OCI-LY7 (cell line): Measurements from ENCODE around the gene TRPM3. TPM values are rescaled to one million over a fixed set of nuclear protein-coding genes. Genes with fewer than 3 reads are reported as not detected.

Experiments
- BruUV-seq: library from RNA; stranded (reverse); fragments of 400-500 nt; replicated peaks from 2 replicates; lab custom pipeline; 2021; lab: Mats Ljungman, UMichigan
- CTCF ChIA-PET: fragments of 300-600 bp; sonication (Branson Sonifier 250); formaldehyde crosslinking; loops from one replicate; lab custom pipeline; 2022; ENCODE audit warnings: antibody characterized with exemption; ENCODE audit not compliant: unreplicated experiment; lab: Charles Lee
- POLR2A ChIA-PET: fragments of 300-600 bp; sonication (Branson Sonifier 250); formaldehyde crosslinking; loops from one replicate; lab custom pipeline; 2022; ENCODE audit warnings: antibody characterized with exemption; lab: Charles Lee
- DNase-seq: peaks from one replicate; pipeline ENCODE4 v3.0.0-alpha.2; 2015; ENCODE audit warnings: low spot score
- H2AFZ ChIP-seq: fragments of 200-600 bp; sonication (generic), shearing (Covaris generic); 2 replicates; pipeline ENCODE4 v1.6.1; 2014; ENCODE audit warnings: mild to moderate bottlenecking, antibody characterized with exemption, low read length, moderate library complexity
- H3K27ac ChIP-seq: fragments of 200-600 bp; sonication (generic); 2 replicates; pipeline ENCODE4 v1.5.1; 2014; ENCODE audit warnings: mixed run types, low read depth, mild to moderate bottlenecking, moderate library complexity, low read length, inconsistent platforms; ENCODE audit not compliant: poor library complexity, severe bottlenecking
- H3K36me3 ChIP-seq: fragments of 200-600 bp; sonication (generic); 2 replicates; pipeline ENCODE4 v1.6.1; 2014; ENCODE audit warnings: mild to moderate bottlenecking, antibody characterized with exemption, low read length, moderate library complexity, mixed read lengths; ENCODE audit not compliant: insufficient read depth
- H3K4me1 ChIP-seq: fragments of 200-600 bp; sonication (generic); 2 replicates; pipeline ENCODE4 v1.5.1; 2014; ENCODE audit warnings: mild to moderate bottlenecking, low read length; ENCODE audit not compliant: insufficient read depth, poor library complexity, severe bottlenecking
- H3K4me2 ChIP-seq: fragments of 200-600 bp; sonication (generic); 2 replicates; pipeline ENCODE4 v1.6.1; 2014; ENCODE audit warnings: mild to moderate bottlenecking, low read length
- H3K4me3 ChIP-seq: fragments of 200-600 bp; sonication (generic); 2 replicates; pipeline ENCODE4 v1.5.1; 2014; ENCODE audit warnings: mild to moderate bottlenecking, low read depth, low read length; ENCODE audit not compliant: poor library complexity, severe bottlenecking
- H3K79me2 ChIP-seq: fragments of 200-600 bp; sonication (generic); 2 replicates; pipeline ENCODE4 v1.6.1; 2016; ENCODE audit warnings: low read depth, mild to moderate bottlenecking, low read length, moderate library complexity, mixed read lengths; ENCODE audit not compliant: insufficient read depth
- H3K9me2 ChIP-seq: fragments of 200-600 bp; sonication (generic); 2 replicates; pipeline ENCODE4 v1.6.1; 2016; ENCODE audit warnings: mild to moderate bottlenecking, low read length, mixed read lengths; ENCODE audit not compliant: insufficient read depth
- H3K9me3 ChIP-seq: fragments of 200-600 bp; sonication (generic); 2 replicates; pipeline ENCODE4 v1.6.1; 2014; ENCODE audit warnings: mild to moderate bottlenecking, mixed run types, low read length, mixed read lengths
- H4K20me1 ChIP-seq: fragments of 200-600 bp; sonication (generic); 2 replicates; pipeline ENCODE4 v1.6.1; 2014; ENCODE audit warnings: mild to moderate bottlenecking, antibody characterized with exemption, low read length, moderate library complexity, mixed read lengths; ENCODE audit not compliant: insufficient read depth
- CTCF ChIP-seq: fragments of 200-600 bp; sonication (generic); conservative IDR thresholded peaks from 2 replicates; pipeline ENCODE4 v1.5.1; 2014; ENCODE audit warnings: mild to moderate bottlenecking, antibody characterized with exemption, low read length, moderate library complexity, mixed read lengths
- EZH2phosphoT487 ChIP-seq: fragments of 200-600 bp; sonication (generic); IDR thresholded peaks from 2 replicates; pipeline ENCODE4 v1.6.1; 2018; ENCODE audit warnings: low read depth, borderline replicate concordance, mild to moderate bottlenecking, mixed run types, antibody characterized with exemption, low read length, moderate library complexity, mixed read lengths
- intact Hi-C: fragments of 100-400 bp; cut with micrococcal nuclease; formaldehyde crosslinking; loops from one replicate; pipeline ENCODE4 v1.10.0; 2022; ENCODE audit not compliant: unreplicated experiment
- total RNA-seq, 2 experiments: library from RNA; depleted of rRNA in 1 of 2; stranded (reverse); fragments of >200 nt in 1 of 2; shearing (Covaris generic) in 1 of 2; gene quantifications; 2 replicates each; pipeline ENCODE4 v1.2.3, GENCODE V29; 2014 to 2022

The TRPM3 gene
- total RNA-seq, 2 experiments from 2014 or later = not detected

- Histone ChIP-seq H3K4me3 (no peak overlapping the region), H2AFZ (no peak overlapping the region), H4K20me1 (no peaks in the 10 kb centered on the region), H3K79me2 (no peaks in the 10 kb centered on the region), H3K36me3 (no peaks in the 10 kb centered on the region), H3K4me2 (no peak overlapping the region), H3K9me3 (peaks cover 8% of the 10 kb centered on the region; the same call in 1 of the 2 replicates), H3K27ac (no peak overlapping the region), H3K4me1 (no peaks in the 10 kb centered on the region), H3K9me2 (no peaks in the 10 kb centered on the region)
- intact Hi-C loops = no loop called here
- TF ChIP-seq CTCF (no peak), EZH2phosphoT487 (no peak)
- POLR2A ChIA-PET = interaction anchor here (1.0 kb wide), 1 partner anchor 9 kb away, joined by 3 read pairs; no protein-coding TSS in a partner anchor
- no TSS peak for BruUV-seq
- CTCF ChIA-PET = interaction anchor here (0.5 kb wide), 1 partner anchor 68 kb away, joined by 3 read pairs; no protein-coding TSS in a partner anchor
- no peak for DNase-seq
Measured at GRCh38 chr9:70514273-70514672, 607.1 kb downstream of the TRPM3 start.

- ChIA-PET POLR2A (no interaction called here), CTCF (no interaction called here)
- Histone ChIP-seq H3K36me3 (no peaks in the 10 kb centered on the region), H3K4me3 (no peak overlapping the region), H2AFZ (no peak overlapping the region), H3K27ac (no peak overlapping the region), H4K20me1 (no peaks in the 10 kb centered on the region), H3K9me3 (peaks cover 8% of the 10 kb centered on the region; the same call in 1 of the 2 replicates), H3K4me2 (no peak overlapping the region), H3K79me2 (no peaks in the 10 kb centered on the region), H3K9me2 (no peaks in the 10 kb centered on the region), H3K4me1 (no peaks in the 10 kb centered on the region)
- intact Hi-C loops = no loop called here
- TF ChIP-seq EZH2phosphoT487 = no peak
- no peak for TF ChIP-seq CTCF
- BruUV-seq = no TSS peak
- no peak for DNase-seq
Measured at GRCh38 chr9:70511858-70512257, 609.6 kb downstream of the TRPM3 start.

- H3K4me3 ChIP-seq = no peak overlapping the region
- no TSS peak for BruUV-seq
- no peaks in the 10 kb centered on the region for H3K9me2 ChIP-seq
- H3K27ac ChIP-seq = no peak overlapping the region
- H3K4me2 ChIP-seq = no peak overlapping the region
- H3K4me1 ChIP-seq = no peaks in the 10 kb centered on the region
- intact Hi-C loops = no loop called here
- H3K79me2 ChIP-seq = no peaks in the 10 kb centered on the region
- no peaks in the 10 kb centered on the region for H3K36me3 ChIP-seq
- CTCF ChIA-PET = no interaction called here
- no peak overlapping the region for H2AFZ ChIP-seq
- H4K20me1 ChIP-seq = no peaks in the 10 kb centered on the region
- TF ChIP-seq CTCF (peak; percentile 75), EZH2phosphoT487 (no peak)
- POLR2A ChIA-PET = interaction anchor here (0.6 kb wide), 1 partner anchor 28 kb away, joined by 3 read pairs; no protein-coding TSS in a partner anchor
- peak; percentile 27 for DNase-seq
- H3K9me3 ChIP-seq = peaks cover 8% of the 10 kb centered on the region; the same call in 1 of the 2 replicates
Measured at GRCh38 chr9:70510157-70510770, 611.2 kb downstream of the TRPM3 start.
